Measurements from ENCODE around the gene HTR1D.
A peak's percentile ranks its signal among the peaks of the same experiment; 100 is the strongest.
"Not testable (repeated sequence)": the region's sequence is repeated elsewhere in the genome, so short reads cannot be mapped to it uniquely, and the experiment has no call there.

HTR1D gene

GRCh38 chr1:23194119-23194984, 22.9 kb downstream of the HTR1D start:
- no peak overlapping the region for H3K4me3 ChIP-seq
- H3K9ac ChIP-seq (ENCODE audit: insufficient read length): no peak overlapping the region
- H3K9me3 ChIP-seq (ENCODE audit: low read depth, low read length): no peaks in the 10 kb centered on the region
- H3K36me3 ChIP-seq (ENCODE audit: insufficient read depth, low read length): no peaks in the 10 kb centered on the region
- no peak overlapping the region for H3K27ac ChIP-seq
- no peak for DNase-seq (ENCODE audit: low read depth, low spot score)
- TF ChIP-seq POLR2AphosphoS5 (IDR thresholded peaks at IDR 0.05; ENCODE audit: borderline replicate concordance, low read depth, low read length): no peak
- no peak for TF ChIP-seq FOXP2 (optimal IDR thresholded peaks at IDR 0.05; ENCODE audit: control extremely low read depth, extremely low read length, insufficient read depth)
- TF ChIP-seq EZH2 (IDR thresholded peaks at IDR 0.05): no peak

- no peak overlapping the region for H3K27ac ChIP-seq
- no peaks in the 10 kb centered on the region for H3K9me3 ChIP-seq (ENCODE audit: low read depth, low read length)
- no peak for TF ChIP-seq FOXP2 (optimal IDR thresholded peaks at IDR 0.05; ENCODE audit: control extremely low read depth, extremely low read length, insufficient read depth)
- no peak for TF ChIP-seq POLR2AphosphoS5 (IDR thresholded peaks at IDR 0.05; ENCODE audit: borderline replicate concordance, low read depth, low read length)
- TF ChIP-seq EZH2 (IDR thresholded peaks at IDR 0.05): no peak
- no peak for DNase-seq (ENCODE audit: low read depth, low spot score)
- H3K36me3 ChIP-seq (ENCODE audit: insufficient read depth, low read length): no peaks in the 10 kb centered on the region
- no peak overlapping the region for H3K9ac ChIP-seq (ENCODE audit: insufficient read length)
- H3K4me3 ChIP-seq: no peak overlapping the region
Measured at GRCh38 chr1:23193391-23194118, 23.7 kb downstream of the HTR1D start.

GRCh38 chr1:23191199-23191598, 26.1 kb downstream of the HTR1D start:
- no peak for DNase-seq (ENCODE audit: low read depth, low spot score)
- no peaks in the 10 kb centered on the region for H3K9me3 ChIP-seq (ENCODE audit: low read depth, low read length)
- no peaks in the 10 kb centered on the region for H3K36me3 ChIP-seq (ENCODE audit: insufficient read depth, low read length)
- no peak overlapping the region for H3K9ac ChIP-seq (ENCODE audit: insufficient read length)
- no peak overlapping the region for H3K27ac ChIP-seq
- TF ChIP-seq EZH2 (IDR thresholded peaks at IDR 0.05) (no peak), FOXP2 (optimal IDR thresholded peaks at IDR 0.05; ENCODE audit: control extremely low read depth, extremely low read length, insufficient read depth) (no peak), POLR2AphosphoS5 (IDR thresholded peaks at IDR 0.05; ENCODE audit: borderline replicate concordance, low read depth, low read length) (no peak)
- no peak overlapping the region for H3K4me3 ChIP-seq

- not testable (repeated sequence) for H3K36me3 ChIP-seq (ENCODE audit: insufficient read depth, low read length); H3K4me3 ChIP-seq; H3K27ac ChIP-seq; H3K9me3 ChIP-seq (ENCODE audit: low read depth, low read length); DNase-seq (ENCODE audit: low read depth, low spot score); H3K9ac ChIP-seq (ENCODE audit: insufficient read length)
Measured at GRCh38 chr1:23188936-23189452, 28.3 kb downstream of the HTR1D start.

GRCh38 chr1:23188434-23188884, 28.8 kb downstream of the HTR1D start:
- no peaks in the 10 kb centered on the region for H3K9me3 ChIP-seq (ENCODE audit: low read depth, low read length)
- no peak for TF ChIP-seq EZH2 (IDR thresholded peaks at IDR 0.05)
- TF ChIP-seq FOXP2 (optimal IDR thresholded peaks at IDR 0.05; ENCODE audit: control extremely low read depth, extremely low read length, insufficient read depth): no peak
- TF ChIP-seq POLR2AphosphoS5 (IDR thresholded peaks at IDR 0.05; ENCODE audit: borderline replicate concordance, low read depth, low read length): no peak
- no peak overlapping the region for H3K9ac ChIP-seq (ENCODE audit: insufficient read length)
- H3K27ac ChIP-seq: no peak overlapping the region
- no peaks in the 10 kb centered on the region for H3K36me3 ChIP-seq (ENCODE audit: insufficient read depth, low read length)
- no peak for DNase-seq (ENCODE audit: low read depth, low spot score)
- no peak overlapping the region for H3K4me3 ChIP-seq

GRCh38 chr1:23187637-23188036, 29.7 kb downstream of the HTR1D start:
- H3K9me3 ChIP-seq (ENCODE audit: low read depth, low read length): no peaks in the 10 kb centered on the region
- no peak overlapping the region for H3K9ac ChIP-seq (ENCODE audit: insufficient read length)
- no peak overlapping the region for H3K27ac ChIP-seq
- H3K4me3 ChIP-seq: no peak overlapping the region
- no peak for DNase-seq (ENCODE audit: low read depth, low spot score)
- no peak for TF ChIP-seq FOXP2 (optimal IDR thresholded peaks at IDR 0.05; ENCODE audit: control extremely low read depth, extremely low read length, insufficient read depth)
- TF ChIP-seq POLR2AphosphoS5 (IDR thresholded peaks at IDR 0.05; ENCODE audit: borderline replicate concordance, low read depth, low read length): no peak
- no peak for TF ChIP-seq EZH2 (IDR thresholded peaks at IDR 0.05)
- H3K36me3 ChIP-seq (ENCODE audit: insufficient read depth, low read length): no peaks in the 10 kb centered on the region

- H3K4me3 ChIP-seq: no peak overlapping the region
- TF ChIP-seq FOXP2 (optimal IDR thresholded peaks at IDR 0.05; ENCODE audit: control extremely low read depth, extremely low read length, insufficient read depth) (no peak), POLR2AphosphoS5 (IDR thresholded peaks at IDR 0.05; ENCODE audit: borderline replicate concordance, low read depth, low read length) (no peak), EZH2 (IDR thresholded peaks at IDR 0.05) (no peak)
- no peak for DNase-seq (ENCODE audit: low read depth, low spot score)
- H3K27ac ChIP-seq: no peak overlapping the region
- no peaks in the 10 kb centered on the region for H3K36me3 ChIP-seq (ENCODE audit: insufficient read depth, low read length)
- H3K9ac ChIP-seq (ENCODE audit: insufficient read length): no peak overlapping the region
- no peaks in the 10 kb centered on the region for H3K9me3 ChIP-seq (ENCODE audit: low read depth, low read length)
Measured at GRCh38 chr1:23185381-23185780, 31.9 kb downstream of the HTR1D start.

- DNase-seq (ENCODE audit: low read depth, low spot score): no peak
Measured at GRCh38 chr1:23184212-23184934, 32.9 kb downstream of the HTR1D start.

More at GRCh38 chr1:23184212-23184934, 32.9 kb downstream of the HTR1D start:
- Histone ChIP-seq H3K27ac (no peak overlapping the region), H3K36me3 (ENCODE audit: insufficient read depth, low read length) (no peaks in the 10 kb centered on the region), H3K9ac (ENCODE audit: insufficient read length) (no peak overlapping the region), H3K9me3 (ENCODE audit: low read depth, low read length) (no peaks in the 10 kb centered on the region), H3K4me3 (peak overlapping the region; percentile 51)
- no peak for TF ChIP-seq FOXP2 (optimal IDR thresholded peaks at IDR 0.05; ENCODE audit: control extremely low read depth, extremely low read length, insufficient read depth)
- no peak for TF ChIP-seq EZH2 (IDR thresholded peaks at IDR 0.05)
- no peak for TF ChIP-seq POLR2AphosphoS5 (IDR thresholded peaks at IDR 0.05; ENCODE audit: borderline replicate concordance, low read depth, low read length)
